Measurements from ENCODE around the gene ITPKB.
"Not testable (repeated sequence)": the region's sequence is repeated elsewhere in the genome, so short reads cannot be mapped to it uniquely, and the experiment has no call there.

The ITPKB gene

DNA sequence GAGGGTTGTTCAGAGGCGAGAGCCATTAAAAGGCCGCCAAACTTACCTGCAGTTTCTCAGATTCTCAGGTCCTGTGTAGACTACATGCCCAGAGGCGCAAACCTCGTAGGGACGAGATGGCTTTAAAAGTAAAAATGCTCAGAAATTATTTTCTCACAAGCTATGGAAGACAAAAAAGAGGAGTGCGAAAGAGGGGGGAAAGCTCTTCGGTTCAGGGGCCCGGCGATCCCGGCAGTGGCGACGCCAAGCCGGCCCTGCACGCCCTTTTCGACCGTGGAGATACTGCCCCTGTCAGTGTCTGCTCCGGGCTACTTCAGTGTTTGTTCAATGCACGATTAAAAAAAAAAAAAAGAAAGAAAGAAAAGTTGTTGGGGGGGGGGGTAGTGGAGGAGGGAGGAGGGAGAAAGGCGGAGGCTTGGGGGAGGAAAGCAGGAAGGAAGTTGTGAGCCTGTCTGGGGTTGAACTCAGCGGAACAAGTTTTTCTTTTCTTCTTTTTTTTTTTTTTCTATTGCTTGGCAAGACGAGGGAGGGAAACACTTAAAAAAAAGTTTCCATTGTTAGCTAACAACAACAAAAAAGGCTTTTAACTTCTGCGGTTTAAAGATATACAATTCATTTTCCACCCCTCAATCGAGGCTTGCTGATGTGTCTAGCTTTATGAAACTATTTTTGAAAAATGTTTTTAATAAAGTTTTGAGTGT is at the start of gene ITPKB:
Gene ITPKB (minus strand): TSS at position 288 of the 701 bp plus-strand sequence. CDS start 1,824 bp downstream, outside the sequence.
- DNase-seq = no peak

DNA sequence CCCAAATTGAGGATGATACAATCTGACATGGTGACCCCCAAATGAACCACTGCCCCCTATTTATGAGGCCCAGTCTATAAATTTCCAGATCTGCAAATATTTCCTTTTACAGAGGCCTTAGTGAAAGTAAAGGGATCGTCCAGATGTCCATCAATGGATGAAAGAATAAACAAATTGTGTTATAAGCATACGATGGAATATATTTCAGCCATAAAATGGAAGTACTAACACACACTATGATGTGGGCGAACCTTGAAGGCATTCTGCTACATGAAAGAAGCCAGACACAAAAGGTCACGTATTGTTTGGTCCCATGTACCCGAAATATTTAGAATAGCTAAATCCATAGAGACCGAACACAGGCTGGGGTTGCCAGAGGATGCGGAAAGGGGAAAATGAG is 48.6 kb upstream of the ITPKB start:
- DNase-seq = no peak

DNA sequence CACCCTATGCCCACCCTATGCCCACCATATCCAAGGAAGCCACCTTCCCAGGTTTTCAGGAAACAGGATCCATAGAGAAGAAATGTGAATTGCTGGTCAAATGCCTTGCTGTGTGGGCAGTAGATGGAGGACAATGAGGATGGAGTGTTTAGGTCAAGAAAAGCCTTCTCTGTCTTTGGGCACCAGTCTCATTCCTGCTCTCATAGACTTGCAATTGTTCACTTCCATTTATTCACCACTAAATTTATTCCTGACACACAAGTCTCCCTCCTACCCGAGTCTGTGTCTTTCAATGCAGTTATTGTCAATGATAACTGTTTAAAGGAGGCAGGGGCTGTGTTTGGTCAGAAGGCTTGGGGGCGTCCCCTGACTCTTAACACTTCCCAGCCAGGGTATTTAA is 48.0 kb upstream of the ITPKB start:
- no peak for DNase-seq

DNA sequence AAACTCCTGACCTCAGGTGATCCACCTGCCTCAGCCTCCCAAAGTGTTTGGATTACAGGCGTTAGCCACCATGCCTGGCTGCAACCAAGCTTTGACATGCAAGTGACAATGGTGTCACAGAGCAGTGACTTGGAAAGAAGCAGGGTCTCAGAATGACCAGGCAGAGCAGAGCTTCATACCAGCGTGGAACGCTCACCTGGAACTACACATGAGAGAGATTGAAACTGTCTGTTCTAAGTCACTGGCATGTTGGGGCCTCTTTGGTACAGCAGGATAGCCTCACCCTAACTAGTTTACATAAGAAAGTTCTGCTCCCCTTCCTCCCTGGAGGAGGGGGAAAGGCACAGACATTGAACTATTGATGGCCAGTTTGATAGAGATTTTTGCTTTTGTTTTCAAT is 47.5 kb upstream of the ITPKB start:
- DNase-seq = no peak

DNA sequence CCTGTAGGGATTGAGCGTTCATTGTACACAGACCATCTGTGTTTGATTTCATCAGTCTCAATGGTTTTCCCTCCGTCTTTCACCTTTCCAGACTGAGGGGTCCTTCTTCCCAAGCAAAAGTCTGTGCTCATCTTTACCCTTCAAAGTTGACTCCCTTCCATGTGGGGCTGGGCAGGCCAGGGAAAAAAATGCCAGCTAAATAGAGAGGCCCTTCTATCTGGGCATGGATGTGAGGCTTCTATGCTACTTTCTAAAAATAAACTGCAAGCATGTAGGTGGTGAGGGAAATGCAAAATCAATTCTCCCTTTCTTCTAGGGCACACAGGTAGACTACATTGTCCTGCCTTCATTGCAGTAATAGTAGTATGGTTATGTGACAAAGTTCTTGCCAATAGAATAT is 46.7 kb upstream of the ITPKB start:
- DNase-seq = no peak

DNA sequence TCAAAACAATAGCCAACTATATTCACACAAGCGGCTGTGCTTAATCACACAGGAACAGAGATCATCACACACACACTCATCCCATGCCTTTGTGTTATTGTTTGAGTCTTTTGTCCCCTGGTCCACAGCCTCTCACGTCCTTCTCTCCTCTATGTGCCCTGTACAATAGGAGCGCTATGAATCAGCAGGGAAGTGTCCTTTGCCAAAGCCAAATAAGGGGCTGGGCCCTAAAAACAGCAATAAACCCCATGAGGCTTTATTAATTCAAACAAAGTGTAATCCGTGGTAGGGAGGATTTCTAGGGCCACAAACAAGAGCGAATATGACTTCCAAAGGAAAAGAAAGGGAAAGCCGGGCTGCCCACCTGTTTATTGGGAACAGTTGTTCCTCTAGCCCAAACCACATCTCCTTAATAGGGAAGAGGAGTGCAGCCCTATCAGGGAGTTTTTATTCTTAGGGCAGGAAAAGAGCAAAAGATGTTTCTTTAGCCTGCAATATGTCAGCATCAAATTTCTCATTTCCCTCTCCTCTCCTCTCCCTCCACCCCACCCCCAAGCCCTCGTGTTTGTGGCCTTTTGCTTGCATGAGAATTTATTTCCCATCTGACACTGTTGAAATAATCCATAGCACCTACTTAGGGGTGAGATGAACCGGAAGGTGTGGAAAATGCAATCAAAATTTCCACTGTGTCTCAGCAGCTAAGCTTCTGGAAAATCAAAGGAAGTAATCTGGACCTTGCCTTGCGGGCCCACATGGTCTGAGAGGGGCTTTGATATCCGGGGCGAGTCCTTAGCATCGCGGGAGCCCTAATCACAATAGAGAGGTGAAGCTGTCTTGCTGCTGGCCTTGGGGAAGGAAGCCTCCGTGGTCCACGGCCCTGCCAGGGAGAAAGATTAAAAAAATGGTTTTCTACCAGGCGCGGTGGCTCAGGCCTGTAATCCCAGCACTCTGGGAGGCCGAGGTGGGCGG is 45.3 kb upstream of the ITPKB start:
- DNase-seq = no peak

DNA sequence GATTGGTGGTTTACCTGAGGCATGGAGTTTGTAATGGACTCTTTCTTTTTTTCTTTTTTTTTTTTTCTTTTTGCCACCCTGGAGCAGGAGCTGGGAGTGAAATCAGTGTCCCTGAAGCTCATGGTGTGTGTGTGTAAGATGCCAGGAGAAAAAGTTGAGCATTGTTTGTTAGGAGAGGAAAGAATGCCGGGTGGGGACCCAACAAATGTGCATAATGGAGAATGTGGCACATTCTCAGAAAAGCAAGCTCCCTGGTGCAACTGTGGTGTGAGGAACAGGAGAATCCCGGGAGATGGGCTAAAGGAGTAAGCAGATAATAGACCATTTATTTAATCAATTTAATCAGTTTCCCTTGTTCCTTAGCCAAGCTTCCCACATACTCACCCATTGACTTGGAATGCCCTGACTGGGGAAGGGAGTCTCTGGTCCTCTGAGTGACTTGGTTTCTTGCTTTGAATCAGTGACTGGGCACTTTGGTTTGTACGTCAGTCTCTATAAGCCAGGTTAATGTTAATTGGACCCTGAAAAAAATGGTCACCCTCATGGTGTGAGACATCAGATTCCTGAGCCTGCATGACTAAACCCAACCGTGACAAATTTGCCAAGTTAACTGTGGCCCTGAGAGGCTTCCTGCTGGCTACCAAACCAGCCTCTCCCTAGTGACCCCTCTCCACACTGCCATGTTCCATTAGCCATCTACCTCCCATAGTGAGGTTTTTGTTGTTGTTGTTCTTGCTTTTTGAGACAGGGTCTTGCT is 43.9 kb upstream of the ITPKB start:
- no peak for DNase-seq

DNA sequence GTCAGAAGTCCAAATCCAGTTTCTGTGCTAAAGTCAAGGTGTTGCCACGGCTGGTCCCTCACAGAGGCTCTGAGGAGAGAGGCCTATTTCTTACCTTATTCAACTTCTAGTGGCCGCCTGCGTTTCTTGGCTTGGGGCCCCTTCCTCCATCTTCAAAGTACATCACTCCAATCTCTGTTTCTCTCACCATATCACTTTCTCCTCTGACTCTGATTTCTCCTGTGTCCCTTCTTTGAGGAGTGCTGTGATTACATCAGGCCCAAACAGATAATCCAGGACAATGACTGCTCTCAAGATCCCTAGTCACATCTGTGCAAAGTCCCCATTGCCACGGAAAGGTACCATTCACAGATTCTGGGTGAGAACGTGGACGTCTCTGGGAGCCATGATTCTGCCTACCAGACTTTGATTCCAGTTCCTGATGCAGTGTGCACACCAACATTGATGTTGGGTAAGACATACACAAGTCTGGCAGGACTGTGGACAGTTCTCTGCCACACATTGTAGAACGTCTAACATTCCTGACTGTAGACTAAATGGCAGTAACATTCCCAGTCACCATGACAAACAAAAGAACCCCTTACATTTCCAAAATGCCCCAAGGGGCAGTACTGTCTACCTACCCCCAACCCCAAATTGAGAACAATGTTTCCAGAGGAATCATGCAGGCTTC is 43.0 kb upstream of the ITPKB start:
- no peak for DNase-seq

DNA sequence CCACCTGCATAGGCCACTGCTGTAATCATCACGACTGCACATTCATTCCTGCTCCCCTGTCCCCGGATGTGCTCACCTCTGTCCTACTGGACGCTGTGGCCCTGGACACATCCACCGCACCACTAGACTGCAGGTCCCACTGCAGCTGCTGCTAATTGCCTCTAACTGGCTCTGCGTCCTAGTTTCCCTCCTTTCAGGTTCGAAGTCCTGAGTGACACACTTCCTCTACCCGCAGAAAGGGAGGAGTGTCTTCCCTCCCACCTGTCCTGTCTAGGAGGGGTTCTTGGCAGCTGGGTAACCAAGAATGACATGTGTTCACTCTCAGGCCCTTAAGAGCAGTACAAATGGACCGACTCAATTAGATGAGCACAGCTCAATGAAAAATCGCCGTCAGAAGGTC is 40.5 kb upstream of the ITPKB start:
- peak; percentile 61 for DNase-seq

DNA sequence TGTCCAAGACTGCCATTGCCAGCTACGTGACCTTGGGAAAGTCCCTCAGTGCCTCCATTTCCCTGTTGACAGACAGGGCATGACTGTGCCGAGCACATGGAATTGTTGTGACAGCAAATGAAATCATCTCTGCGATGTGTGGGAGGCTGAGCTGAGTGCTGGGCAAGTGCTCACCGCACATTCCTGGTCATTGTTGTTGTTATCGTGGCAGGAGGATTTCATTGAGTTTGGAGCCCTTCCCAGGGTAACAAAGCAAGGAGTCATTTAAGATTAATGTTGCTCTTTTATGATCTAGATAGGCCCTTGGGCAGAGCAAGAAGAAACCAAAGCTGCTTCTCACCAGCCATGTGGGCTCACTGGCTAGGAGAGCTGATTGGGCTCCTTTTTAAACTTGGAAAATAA is 39.6 kb upstream of the ITPKB start:
- no peak for DNase-seq

DNA sequence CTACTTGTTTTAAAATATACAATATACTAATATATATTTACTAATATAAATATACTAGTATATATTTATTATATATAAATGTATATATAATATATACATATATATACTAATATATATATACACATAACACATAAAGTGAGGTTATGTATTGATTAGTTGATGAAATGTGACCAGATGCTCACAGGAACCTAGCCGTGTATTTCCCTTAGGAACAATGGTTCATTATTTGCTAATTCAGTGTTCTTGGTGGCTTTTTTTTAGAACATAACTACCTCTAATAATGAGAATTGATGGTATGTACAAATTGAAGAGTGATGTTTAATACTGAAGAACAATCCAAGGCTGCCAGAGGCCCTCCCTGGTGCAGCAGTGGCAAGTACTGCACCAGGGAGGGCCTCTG is 37.9 kb upstream of the ITPKB start:
- DNase-seq = no peak

DNA sequence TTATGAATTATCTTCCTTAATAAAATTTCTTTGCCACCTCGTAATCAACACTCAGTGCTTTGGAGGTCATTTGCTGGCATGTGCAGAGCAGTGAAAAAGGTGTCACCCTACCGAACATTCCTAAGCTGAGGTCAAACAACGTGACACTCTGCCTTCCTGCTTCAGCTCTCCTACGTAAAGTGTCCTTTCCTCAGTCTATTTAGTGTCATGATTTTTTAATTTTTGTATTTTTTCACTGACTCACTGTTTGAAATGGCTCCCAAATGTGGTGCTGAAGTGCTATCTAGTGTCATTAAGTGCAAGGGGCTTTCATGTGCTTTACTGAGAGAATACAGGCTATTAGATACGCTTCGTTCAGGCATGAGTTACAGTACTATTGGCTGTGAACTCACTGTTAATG is 37.0 kb upstream of the ITPKB start:
- no peak for DNase-seq

DNA sequence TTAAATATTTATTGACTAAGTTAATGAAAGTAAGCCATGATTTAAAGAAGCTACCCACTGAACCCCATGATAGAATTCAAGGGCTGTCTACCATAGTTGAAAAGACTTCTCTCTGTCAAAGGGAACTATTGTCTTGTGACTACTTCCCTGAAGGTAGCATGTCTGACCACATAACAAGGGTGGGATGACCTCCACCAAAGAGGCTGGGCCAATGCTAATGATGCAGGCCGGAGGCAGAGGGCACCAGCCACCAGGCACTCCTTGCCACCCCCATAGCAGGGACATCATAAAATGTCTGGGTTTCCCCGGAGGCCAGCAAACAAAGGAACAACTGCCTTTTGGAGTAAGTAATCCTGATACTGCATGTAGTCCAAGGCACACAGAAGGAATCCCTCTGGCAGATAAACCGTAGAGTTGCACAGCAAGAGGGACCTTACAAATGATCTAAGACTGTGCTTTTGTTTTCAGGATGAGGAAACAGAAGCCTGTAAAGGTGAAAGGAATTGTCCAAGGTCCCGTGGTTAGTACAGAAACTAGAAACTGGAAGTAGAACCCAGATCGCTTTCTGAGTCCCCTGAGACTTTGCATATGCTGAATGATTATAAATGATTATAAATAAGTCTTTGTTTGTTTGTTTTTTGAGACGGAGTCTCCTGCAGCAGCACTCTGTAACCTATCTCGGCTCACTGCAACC is 33.5 kb upstream of the ITPKB start:
- DNase-seq = no peak

DNA sequence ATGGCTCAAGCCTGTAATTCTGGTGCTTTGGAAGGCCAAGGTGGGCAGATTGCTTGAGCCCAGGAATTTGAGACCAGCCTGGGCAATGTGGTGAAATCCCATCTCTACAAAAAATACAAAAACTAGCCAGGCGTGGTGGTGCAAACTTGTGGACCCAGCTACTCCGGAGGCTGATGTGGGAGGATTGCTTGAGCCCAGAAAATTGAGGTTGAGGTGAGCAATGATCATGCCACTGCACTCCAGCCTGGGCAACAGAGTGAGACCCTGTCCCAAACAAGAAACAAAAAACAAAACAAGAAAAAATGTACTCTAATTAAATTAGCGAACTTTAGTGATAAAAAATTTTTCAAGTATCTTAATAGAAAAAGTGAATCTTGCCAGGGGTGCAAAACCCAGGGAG is 28.1 kb upstream of the ITPKB start:
- DNase-seq = not testable (repeated sequence)

DNA sequence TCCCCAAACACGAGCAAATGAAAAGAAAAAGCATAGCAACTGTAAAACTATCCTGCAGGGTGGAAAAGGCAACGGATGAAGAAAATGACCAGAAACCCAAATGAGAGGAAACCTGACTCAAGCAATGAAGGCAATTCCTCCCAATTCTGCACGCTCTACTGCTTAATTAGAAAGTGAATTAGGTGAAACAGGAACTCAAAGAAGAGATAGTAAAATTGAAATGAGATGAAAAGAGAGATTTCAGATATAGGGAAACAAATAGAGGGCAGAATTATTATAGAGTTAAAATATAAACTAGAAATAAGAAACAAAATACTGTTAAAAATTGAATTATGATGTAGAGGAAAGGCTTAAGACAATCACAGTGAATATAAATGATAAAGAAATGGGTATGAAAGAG is 27.5 kb upstream of the ITPKB start:
- no peak for DNase-seq

DNA sequence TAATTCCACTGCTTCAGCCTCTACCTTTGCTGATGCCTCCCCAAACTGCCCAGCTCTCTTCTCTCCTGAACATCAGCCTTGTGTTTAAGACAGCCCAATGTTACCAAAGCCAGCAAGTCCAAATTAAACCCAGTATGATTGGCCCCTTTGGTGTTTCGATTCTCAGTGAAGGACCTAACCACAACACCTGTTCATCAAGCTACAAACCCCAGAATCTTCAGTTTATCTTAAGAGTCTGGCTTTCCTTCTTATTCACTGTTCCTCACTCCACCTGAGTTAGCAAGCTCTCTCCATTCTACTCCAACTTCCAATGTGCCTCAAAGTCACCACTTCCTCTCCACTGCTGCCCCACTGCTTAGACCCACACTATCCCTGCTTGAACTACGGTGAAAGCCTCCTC is 25.5 kb upstream of the ITPKB start:
- no peak for DNase-seq

DNA sequence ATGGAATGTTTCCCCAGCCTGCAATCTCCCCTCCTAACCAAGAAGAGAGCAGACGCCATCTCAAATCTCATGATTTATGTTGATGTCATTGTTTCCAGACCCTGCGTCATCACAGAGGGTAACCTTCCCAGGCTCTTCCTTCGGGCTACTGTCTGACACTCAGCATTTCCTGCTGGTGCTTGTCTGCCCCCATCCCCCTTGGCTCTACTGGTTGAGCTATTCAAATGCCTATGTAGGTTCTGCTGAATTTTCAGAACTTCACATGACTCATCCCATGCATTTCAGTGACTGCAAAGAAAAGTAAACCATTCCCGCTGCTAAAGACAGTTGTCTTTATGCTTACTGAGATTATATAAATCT is 24.8 kb upstream of the ITPKB start:
- DNase-seq = no peak

DNA sequence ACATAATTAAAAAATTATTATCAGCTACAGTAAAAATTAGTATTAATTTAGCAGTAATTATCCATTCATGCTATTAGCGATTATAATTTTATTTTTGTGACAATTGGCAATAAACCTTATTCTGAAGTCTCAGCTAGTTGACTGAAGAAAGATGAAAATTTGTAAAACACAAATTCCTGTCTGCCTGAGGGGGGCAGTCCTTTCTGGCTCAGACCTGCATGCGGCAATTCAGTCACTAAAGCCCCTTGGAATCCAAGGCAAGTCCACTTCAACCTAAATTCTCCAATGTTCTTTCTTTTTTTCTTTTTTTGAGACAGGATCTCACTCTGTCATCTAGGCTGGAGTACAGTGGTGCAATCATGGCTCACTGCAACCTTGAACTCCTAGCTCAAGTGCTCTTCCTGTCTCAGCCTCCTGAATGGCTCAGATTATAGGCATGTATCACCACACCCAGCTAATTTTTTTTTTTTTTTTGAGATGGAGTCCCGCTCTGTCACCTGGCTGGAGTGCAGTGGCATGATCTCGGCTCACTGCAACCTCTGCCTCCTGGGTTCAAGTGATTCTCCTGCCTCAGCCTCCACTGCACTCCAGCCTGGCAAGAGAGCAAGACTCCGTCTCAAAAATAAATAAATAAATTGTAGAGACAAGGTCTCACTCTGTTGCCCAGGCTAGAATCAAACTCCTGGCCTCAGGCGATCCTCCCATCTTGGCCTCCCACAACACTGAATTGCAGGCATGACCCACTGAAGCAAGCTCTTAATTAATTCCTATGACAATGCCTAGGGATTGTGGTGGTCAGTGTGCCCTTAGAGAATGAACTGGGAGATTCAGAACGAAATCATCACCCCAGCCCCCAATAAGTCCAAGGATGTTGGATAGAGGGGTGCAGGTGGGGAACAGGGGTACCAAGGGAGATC is 24.2 kb upstream of the ITPKB start:
- DNase-seq = no peak

DNA sequence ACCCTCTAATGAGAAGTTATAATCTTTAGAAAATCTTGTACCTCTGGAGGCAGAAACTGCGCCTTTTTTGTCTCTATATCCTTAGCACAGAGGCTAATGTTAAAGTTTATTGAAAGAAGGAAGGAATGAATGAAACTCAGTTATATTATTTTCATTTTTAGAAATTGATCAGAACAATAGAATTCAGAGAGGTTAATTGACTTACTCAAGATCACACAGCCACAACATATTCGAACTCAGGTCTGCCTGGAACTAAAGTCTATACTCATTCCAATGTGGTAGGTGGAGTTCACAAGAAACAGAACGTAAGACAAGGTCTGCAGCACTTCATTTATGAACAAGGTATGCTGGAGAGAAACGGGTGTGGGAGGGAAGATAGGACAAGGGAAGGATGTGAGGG is 23.0 kb upstream of the ITPKB start:
- DNase-seq = no peak

DNA sequence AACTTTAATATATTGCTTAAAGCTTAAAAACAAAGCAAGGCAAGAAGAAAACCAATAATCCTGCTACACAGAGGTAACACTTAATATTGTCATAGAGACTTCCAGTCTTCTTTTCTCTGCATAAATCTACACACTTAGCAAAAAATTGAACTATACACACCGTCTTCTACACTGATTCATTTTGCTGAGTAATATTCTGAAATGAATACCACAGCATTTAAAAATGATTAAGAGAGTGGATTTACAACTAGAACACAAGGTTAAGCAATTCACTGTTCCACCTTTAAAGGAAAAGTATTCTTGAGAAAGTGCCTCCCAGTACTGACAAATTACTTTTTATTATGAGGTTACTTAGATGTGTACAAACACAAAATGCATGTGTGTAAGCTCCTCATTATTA is 22.2 kb upstream of the ITPKB start:
- no peak for DNase-seq

Measured in SHP77 treated with DMSO at 0.1 percent for 48 hours (cell line).